Hematopoietic multipotent progenitor cell treated with erythropoietin and hydrocortisone succinate and interleukin-3 and kit ligand, for 15 days (in vitro differentiated cells): ENCODE results near the gene CRISPLD2.

Experiments used
- DNase-seq: peaks from one replicate; pipeline ENCODE4 v3.0.0-alpha.2; 2015; ENCODE audit warnings: low spot score

CRISPLD2 gene

GRCh38 chr16:84913315-84913714 lies 93.5 kb downstream of the CRISPLD2 start:
- DNase-seq = no peak

GRCh38 chr16:84914273-84914672 lies 94.5 kb downstream of the CRISPLD2 start:
- DNase-seq = no peak

GRCh38 chr16:84916178-84916577 lies 96.4 kb downstream of the CRISPLD2 start:
- no peak for DNase-seq

- DNase-seq = no peak
These were observed 97.1 kb downstream of the CRISPLD2 start for GRCh38 chr16:84916850-84917249.

- no peak for DNase-seq
These were observed 97.7 kb downstream of the CRISPLD2 start for GRCh38 chr16:84917492-84917891.

- no peak for DNase-seq
These were observed 98.5 kb downstream of the CRISPLD2 start for GRCh38 chr16:84918006-84918909.

GRCh38 chr16:84919269-84919668 lies 99.5 kb downstream of the CRISPLD2 start:
- DNase-seq = no peak

GRCh38 chr16:84919708-84920107 lies 99.9 kb downstream of the CRISPLD2 start:
- no peak for DNase-seq

GRCh38 chr16:84920333-84920732 lies 100.5 kb downstream of the CRISPLD2 start:
- DNase-seq = no peak

GRCh38 chr16:84922351-84923120 lies 102.8 kb downstream of the CRISPLD2 start:
- no peak for DNase-seq

GRCh38 chr16:84924331-84925091 lies 104.7 kb downstream of the CRISPLD2 start:
- no peak for DNase-seq

GRCh38 chr16:84925092-84925772 lies 105.4 kb downstream of the CRISPLD2 start:
- peak; percentile 67 for DNase-seq

- DNase-seq = no peak
These were observed 106.1 kb downstream of the CRISPLD2 start for GRCh38 chr16:84925773-84926372.

- no peak for DNase-seq
These were observed 106.7 kb downstream of the CRISPLD2 start for GRCh38 chr16:84926462-84926861.

GRCh38 chr16:84927621-84928591 lies 108.1 kb downstream of the CRISPLD2 start:
- no peak for DNase-seq

- no peak for DNase-seq
These were observed 109.1 kb downstream of the CRISPLD2 start for GRCh38 chr16:84928679-84929420.

- no peak for DNase-seq
These were observed 109.9 kb downstream of the CRISPLD2 start for GRCh38 chr16:84929421-84930297.
